ENCODE results near the gene UQCR10.

UQCR10 gene

DNA sequence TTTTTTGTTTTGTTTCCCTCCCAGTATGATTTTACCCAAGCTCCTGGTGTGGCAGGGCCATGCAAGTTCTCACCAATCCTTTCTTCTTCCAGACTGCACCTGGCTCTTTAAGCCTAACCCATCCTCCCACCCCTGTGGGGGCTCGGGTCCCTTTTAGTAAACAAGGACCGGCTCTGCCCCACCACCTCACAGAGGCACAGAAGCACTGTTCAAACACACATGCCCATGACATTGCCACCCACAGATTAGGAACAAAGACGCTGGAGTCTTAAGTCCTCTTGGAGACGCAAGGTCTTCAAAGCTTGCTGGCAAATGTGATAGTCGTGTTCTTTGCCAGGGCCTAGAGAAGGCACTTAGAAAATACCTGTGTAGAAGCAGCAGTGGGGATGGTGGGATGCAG is 18.9 kb downstream of the UQCR10 start:
- no peak for TF ChIP-seq TCF12 (IDR thresholded peaks at IDR 0.05; ENCODE audit: low read depth)
- no peak for TF ChIP-seq RAD21 (IDR thresholded peaks at IDR 0.05; ENCODE audit: low read depth)

DNA sequence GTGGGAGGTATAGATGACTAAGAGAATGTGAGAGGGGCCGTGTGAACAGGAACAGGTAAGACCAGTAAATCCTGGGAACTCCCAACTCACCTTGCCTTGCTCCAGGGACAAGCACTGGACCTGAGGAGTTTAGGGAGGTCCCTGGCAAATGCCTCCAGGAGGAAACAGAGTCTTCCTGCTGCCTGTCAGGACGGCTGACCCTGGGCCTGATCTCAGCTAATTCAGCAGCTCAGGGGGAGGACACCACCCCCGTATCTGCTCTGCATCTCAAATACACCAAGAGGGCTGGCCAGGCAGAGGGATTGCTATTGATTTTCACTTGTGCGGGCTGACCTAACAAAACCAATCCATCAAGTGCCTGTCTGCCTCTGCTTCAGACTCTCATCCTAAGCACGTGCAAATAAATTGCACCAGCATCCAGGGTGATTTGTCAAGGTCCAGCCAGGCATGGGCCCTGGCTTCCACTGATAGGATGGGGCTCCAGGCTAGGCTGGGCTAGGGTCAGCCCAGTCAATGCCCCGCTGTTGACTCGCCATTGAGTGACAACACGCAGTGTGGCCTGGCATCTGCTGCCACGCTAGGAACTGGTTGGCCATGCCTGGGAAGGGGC is 20.3 kb downstream of the UQCR10 start:
- TF ChIP-seq RAD21 (IDR thresholded peaks at IDR 0.05; ENCODE audit: low read depth) = no peak
- no peak for TF ChIP-seq TCF12 (IDR thresholded peaks at IDR 0.05; ENCODE audit: low read depth)
- no peak for TF ChIP-seq TAF1 (IDR thresholded peaks at IDR 0.05; ENCODE audit: low read depth)
- no peak for TF ChIP-seq CEBPB (IDR thresholded peaks at IDR 0.05)
- no peak for TF ChIP-seq NFIC (IDR thresholded peaks at IDR 0.05)
- no peak for TF ChIP-seq TEAD4 (IDR thresholded peaks at IDR 0.05)

DNA sequence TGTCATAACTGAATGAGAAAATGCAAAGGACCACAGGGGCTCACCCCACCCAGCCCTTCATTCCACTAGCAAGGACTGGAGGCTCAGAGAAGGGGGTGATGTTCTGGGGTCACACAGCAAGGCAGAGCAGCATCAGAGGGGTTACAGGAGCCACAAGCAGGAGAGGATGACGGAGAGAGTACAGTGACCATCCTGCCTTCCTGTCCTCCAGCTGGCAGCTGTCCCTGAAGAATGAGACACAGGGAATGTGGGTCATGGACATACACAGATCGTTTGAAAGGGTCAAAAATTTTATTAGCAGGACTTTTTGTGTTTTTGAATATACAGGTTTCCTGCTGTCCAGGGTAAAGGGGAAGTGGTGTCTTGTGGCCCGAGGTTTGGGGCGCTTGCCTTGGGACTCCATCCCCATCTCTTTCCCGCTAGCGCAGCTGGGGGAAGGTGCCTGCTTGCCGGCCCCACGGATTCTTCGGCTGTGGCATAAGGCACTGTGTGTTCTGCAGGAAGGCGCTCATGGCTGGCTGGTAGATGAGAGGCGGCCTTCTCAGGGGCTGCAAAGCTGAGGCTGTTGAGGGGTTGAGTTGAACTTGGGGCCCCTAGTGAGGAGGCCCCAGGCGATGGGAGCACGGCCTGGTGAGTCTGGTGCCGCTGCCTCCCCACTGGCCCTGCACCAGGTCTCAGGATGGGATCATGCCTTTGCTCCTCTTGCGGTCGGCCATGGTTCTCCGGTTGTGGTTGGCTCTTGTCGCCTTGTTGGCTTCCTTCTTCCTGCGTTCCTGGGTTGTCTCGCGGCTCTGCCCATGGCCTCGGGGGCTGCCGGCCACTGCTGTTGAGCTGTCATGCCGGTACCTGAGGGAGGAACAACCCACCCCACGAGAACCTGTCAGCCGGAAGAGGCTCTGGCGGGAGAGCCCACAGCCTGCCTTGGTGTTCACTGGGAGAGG is 21.4 kb downstream of the UQCR10 start:
- TF ChIP-seq TCF12 (IDR thresholded peaks at IDR 0.05; ENCODE audit: low read depth) (no peak), ZBTB7A (IDR thresholded peaks at IDR 0.05; ENCODE audit: low read depth) (no peak), TEAD4 (IDR thresholded peaks at IDR 0.05) (no peak), TAF1 (IDR thresholded peaks at IDR 0.05; ENCODE audit: low read depth) (no peak), FOXM1 (IDR thresholded peaks at IDR 0.05; ENCODE audit: borderline replicate concordance, low read depth) (no peak), YY1 (IDR thresholded peaks at IDR 0.05; ENCODE audit: low read depth) (no peak), RAD21 (IDR thresholded peaks at IDR 0.05; ENCODE audit: low read depth) (no peak), CREB1 (IDR thresholded peaks at IDR 0.05; ENCODE audit: low read depth) (no peak), CEBPB (IDR thresholded peaks at IDR 0.05) (no peak)

DNA sequence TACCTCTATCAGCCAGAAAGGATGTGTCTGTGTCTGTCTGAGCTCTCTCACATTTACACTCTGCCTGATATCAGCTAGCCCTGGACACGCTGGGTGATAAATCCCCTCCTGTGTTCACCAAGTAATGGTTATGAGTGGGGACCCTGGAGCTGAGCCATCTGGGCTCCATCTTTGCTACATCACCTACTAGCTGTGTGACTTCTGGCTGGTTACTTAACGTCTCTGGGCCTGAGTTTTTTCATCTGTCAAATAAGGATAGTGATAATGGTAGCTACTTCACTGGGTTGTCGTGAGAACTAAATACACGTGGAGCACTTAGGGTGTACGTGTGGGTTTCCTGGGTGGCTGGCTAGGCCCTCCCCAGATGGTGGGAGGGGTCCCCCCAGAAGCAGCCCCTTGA is 22.9 kb downstream of the UQCR10 start:
- no peak for TF ChIP-seq FOXM1 (IDR thresholded peaks at IDR 0.05; ENCODE audit: borderline replicate concordance, low read depth)

DNA sequence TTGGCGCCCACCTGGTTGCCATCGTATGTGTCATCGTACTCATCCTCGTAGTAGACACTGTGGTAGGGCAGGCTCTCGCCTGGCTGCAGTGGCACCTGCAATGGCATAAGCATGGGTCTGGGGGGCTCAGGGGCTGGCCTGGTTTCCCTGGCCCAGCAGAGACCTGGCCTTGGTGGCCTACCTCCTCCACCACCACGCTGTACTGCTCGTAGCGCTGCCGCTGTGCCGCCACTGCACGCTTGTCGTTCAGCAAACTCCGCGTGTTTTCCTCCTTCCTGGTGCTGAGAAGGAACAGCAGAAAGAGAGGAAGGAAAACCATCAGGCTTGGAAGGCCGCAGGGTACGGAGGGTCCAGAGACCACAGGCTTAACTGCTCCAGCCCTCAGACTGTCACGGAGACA is 26.2 kb downstream of the UQCR10 start:
- no peak for TF ChIP-seq YY1 (IDR thresholded peaks at IDR 0.05; ENCODE audit: low read depth)
- TF ChIP-seq, protein P1, sequence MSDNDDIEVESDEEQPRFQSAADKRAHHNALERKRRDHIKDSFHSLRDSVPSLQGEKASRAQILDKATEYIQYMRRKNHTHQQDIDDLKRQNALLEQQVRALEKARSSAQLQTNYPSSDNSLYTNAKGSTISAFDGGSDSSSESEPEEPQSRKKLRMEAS (IDR thresholded peaks at IDR 0.05) = no peak
- no peak for TF ChIP-seq CEBPB (IDR thresholded peaks at IDR 0.05)
- no peak for TF ChIP-seq RAD21 (IDR thresholded peaks at IDR 0.05; ENCODE audit: low read depth)
- TF ChIP-seq TAF1 (IDR thresholded peaks at IDR 0.05; ENCODE audit: low read depth) = no peak
- no peak for TF ChIP-seq CREB1 (IDR thresholded peaks at IDR 0.05; ENCODE audit: low read depth)
- TF ChIP-seq TEAD4 (IDR thresholded peaks at IDR 0.05) = no peak
- TF ChIP-seq ZBTB7A (IDR thresholded peaks at IDR 0.05; ENCODE audit: low read depth) = no peak
- TF ChIP-seq, protein P2, sequence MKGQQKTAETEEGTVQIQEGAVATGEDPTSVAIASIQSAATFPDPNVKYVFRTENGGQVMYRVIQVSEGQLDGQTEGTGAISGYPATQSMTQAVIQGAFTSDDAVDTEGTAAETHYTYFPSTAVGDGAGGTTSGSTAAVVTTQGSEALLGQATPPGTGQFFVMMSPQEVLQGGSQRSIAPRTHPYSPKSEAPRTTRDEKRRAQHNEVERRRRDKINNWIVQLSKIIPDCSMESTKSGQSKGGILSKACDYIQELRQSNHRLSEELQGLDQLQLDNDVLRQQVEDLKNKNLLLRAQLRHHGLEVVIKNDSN (IDR thresholded peaks at IDR 0.05) = no peak
- TF ChIP-seq EP300 (IDR thresholded peaks at IDR 0.05; ENCODE audit: borderline replicate concordance) = no peak
- TF ChIP-seq, protein P3, sequence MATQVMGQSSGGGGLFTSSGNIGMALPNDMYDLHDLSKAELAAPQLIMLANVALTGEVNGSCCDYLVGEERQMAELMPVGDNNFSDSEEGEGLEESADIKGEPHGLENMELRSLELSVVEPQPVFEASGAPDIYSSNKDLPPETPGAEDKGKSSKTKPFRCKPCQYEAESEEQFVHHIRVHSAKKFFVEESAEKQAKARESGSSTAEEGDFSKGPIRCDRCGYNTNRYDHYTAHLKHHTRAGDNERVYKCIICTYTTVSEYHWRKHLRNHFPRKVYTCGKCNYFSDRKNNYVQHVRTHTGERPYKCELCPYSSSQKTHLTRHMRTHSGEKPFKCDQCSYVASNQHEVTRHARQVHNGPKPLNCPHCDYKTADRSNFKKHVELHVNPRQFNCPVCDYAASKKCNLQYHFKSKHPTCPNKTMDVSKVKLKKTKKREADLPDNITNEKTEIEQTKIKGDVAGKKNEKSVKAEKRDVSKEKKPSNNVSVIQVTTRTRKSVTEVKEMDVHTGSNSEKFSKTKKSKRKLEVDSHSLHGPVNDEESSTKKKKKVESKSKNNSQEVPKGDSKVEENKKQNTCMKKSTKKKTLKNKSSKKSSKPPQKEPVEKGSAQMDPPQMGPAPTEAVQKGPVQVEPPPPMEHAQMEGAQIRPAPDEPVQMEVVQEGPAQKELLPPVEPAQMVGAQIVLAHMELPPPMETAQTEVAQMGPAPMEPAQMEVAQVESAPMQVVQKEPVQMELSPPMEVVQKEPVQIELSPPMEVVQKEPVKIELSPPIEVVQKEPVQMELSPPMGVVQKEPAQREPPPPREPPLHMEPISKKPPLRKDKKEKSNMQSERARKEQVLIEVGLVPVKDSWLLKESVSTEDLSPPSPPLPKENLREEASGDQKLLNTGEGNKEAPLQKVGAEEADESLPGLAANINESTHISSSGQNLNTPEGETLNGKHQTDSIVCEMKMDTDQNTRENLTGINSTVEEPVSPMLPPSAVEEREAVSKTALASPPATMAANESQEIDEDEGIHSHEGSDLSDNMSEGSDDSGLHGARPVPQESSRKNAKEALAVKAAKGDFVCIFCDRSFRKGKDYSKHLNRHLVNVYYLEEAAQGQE (IDR thresholded peaks at IDR 0.05; ENCODE audit: low read depth) = no peak
- no peak for TF ChIP-seq NFIC (IDR thresholded peaks at IDR 0.05)
- no peak for TF ChIP-seq EGR1 (IDR thresholded peaks at IDR 0.05)
- TF ChIP-seq TCF12 (IDR thresholded peaks at IDR 0.05; ENCODE audit: low read depth) = no peak
- no peak for TF ChIP-seq FOXM1 (IDR thresholded peaks at IDR 0.05; ENCODE audit: borderline replicate concordance, low read depth)

DNA sequence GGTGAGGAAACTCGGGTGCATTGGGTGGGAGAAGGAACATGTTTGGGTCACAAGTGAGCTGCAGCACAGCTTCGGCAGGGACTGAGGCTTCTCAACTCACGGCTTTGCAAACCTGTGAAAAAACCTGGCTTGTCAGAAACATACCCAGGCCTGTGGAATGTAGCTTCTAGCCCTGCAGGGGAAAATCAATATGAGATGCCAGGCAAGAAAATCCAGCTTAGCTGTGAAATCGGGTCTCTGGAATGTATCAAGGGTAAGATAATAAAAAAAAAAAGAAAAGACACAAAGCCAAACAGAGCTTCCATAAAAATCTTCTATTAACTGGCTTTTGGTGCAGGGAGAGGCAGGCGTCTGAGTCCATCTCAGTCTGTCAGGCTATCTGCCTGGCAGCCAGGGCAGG is 28.5 kb downstream of the UQCR10 start:
- TF ChIP-seq EGR1 (IDR thresholded peaks at IDR 0.05) (no peak), CEBPB (IDR thresholded peaks at IDR 0.05) (no peak)

DNA sequence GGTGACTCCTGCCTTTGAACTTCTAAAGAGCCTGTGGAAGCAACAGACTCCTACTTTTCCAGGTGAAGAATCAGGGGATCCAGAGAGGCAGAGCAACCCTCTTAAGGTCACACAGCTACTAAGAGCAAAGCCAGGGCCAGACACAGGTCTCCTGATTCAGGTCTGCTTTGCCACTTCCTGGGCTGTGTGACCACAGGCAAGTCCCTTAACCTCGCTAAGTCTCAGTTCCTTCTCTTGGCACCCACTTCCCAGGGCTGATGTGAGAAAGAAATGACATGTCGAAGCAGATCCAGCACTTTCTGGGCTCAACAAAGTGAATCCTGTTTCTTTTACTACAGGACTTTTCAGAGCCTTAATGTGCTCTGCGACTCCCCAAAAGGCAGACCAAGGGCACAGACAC is 30.2 kb downstream of the UQCR10 start:
- no peak for TF ChIP-seq TAF1 (IDR thresholded peaks at IDR 0.05; ENCODE audit: low read depth)
- TF ChIP-seq ZBTB7A (IDR thresholded peaks at IDR 0.05; ENCODE audit: low read depth) = no peak
- no peak for TF ChIP-seq CEBPB (IDR thresholded peaks at IDR 0.05)
- TF ChIP-seq, protein P1 (IDR thresholded peaks at IDR 0.05) = no peak
- TF ChIP-seq, protein P2 (IDR thresholded peaks at IDR 0.05) = no peak
- TF ChIP-seq EGR1 (IDR thresholded peaks at IDR 0.05) = no peak
- no peak for TF ChIP-seq CREB1 (IDR thresholded peaks at IDR 0.05; ENCODE audit: low read depth)
- TF ChIP-seq YY1 (IDR thresholded peaks at IDR 0.05; ENCODE audit: low read depth) = no peak
- TF ChIP-seq NFIC (IDR thresholded peaks at IDR 0.05) = no peak
- TF ChIP-seq FOXM1 (IDR thresholded peaks at IDR 0.05; ENCODE audit: borderline replicate concordance, low read depth) = no peak
- no peak for TF ChIP-seq EP300 (IDR thresholded peaks at IDR 0.05; ENCODE audit: borderline replicate concordance)
- TF ChIP-seq TCF12 (IDR thresholded peaks at IDR 0.05; ENCODE audit: low read depth) = no peak
- TF ChIP-seq RAD21 (IDR thresholded peaks at IDR 0.05; ENCODE audit: low read depth) = no peak
- TF ChIP-seq, protein P3 (IDR thresholded peaks at IDR 0.05; ENCODE audit: low read depth) = no peak
- no peak for TF ChIP-seq TEAD4 (IDR thresholded peaks at IDR 0.05)
